ENCODE measurements around the gene LIN7A.

LIN7A gene

GRCh38 chr12:80924437-80924836 lies 13.3 kb downstream of the LIN7A start:
- no peak overlapping the region for H3K4me3 ChIP-seq (ENCODE audit: low read length, poor library complexity, severe bottlenecking)
- H3F3A ChIP-seq (ENCODE audit: low read depth): no peaks in the 10 kb centered on the region
- no peaks in the 10 kb centered on the region for H3K79me2 ChIP-seq (ENCODE audit: insufficient read depth, low read length)
- no peaks in the 10 kb centered on the region for H3K9me2 ChIP-seq (replicated peaks; ENCODE audit: low read depth, low read length)
- H2AFZ ChIP-seq (ENCODE audit: low read length): no peak overlapping the region
- H4K20me1 ChIP-seq (ENCODE audit: insufficient read depth, low read length, poor library complexity, severe bottlenecking): no peaks in the 10 kb centered on the region
- H3K27me3 ChIP-seq (ENCODE audit: insufficient read depth, low read length, poor library complexity, severe bottlenecking): no peaks in the 10 kb centered on the region
- no peak for TF ChIP-seq EZH2phosphoT487 (IDR thresholded peaks at IDR 0.05; ENCODE audit: borderline replicate concordance)
- TF ChIP-seq CTCF (conservative IDR thresholded peaks at IDR 0.05; ENCODE audit: low read length): no peak
- no peak overlapping the region for H3K9ac ChIP-seq (ENCODE audit: low read depth, low read length, poor library complexity, severe bottlenecking)
- no peak overlapping the region for H3K4me2 ChIP-seq (ENCODE audit: low read depth, low read length, poor library complexity, severe bottlenecking)
- no peaks in the 10 kb centered on the region for H3K36me3 ChIP-seq (ENCODE audit: insufficient read depth, low read length)
- no peaks in the 10 kb centered on the region for H3K9me3 ChIP-seq (ENCODE audit: insufficient read depth, low read depth, low read length)
- H3K4me1 ChIP-seq (ENCODE audit: insufficient read depth, low read length, poor library complexity, severe bottlenecking): no peaks in the 10 kb centered on the region

- H3K36me3 ChIP-seq (ENCODE audit: insufficient read depth, low read length): no peaks in the 10 kb centered on the region
- TF ChIP-seq EZH2phosphoT487 (IDR thresholded peaks at IDR 0.05; ENCODE audit: borderline replicate concordance) (no peak), CTCF (conservative IDR thresholded peaks at IDR 0.05; ENCODE audit: low read length) (no peak)
Observed at GRCh38 chr12:80920006-80920405, 17.7 kb downstream of the LIN7A start.

GRCh38 chr12:80917651-80918050 lies 20.1 kb downstream of the LIN7A start:
- H4K20me1 ChIP-seq (ENCODE audit: insufficient read depth, low read length, poor library complexity, severe bottlenecking): no peaks in the 10 kb centered on the region
- H3K9me2 ChIP-seq (replicated peaks; ENCODE audit: low read depth, low read length): no peaks in the 10 kb centered on the region
- no peaks in the 10 kb centered on the region for H3K27me3 ChIP-seq (ENCODE audit: insufficient read depth, low read length, poor library complexity, severe bottlenecking)
- no peaks in the 10 kb centered on the region for H3F3A ChIP-seq (ENCODE audit: low read depth)
- H3K4me1 ChIP-seq (ENCODE audit: insufficient read depth, low read length, poor library complexity, severe bottlenecking): no peaks in the 10 kb centered on the region
- no peaks in the 10 kb centered on the region for H3K9me3 ChIP-seq (ENCODE audit: insufficient read depth, low read depth, low read length)
- H3K79me2 ChIP-seq (ENCODE audit: insufficient read depth, low read length): no peaks in the 10 kb centered on the region
- H3K4me2 ChIP-seq (ENCODE audit: low read depth, low read length, poor library complexity, severe bottlenecking): no peak overlapping the region
- no peak overlapping the region for H3K9ac ChIP-seq (ENCODE audit: low read depth, low read length, poor library complexity, severe bottlenecking)
- no peak overlapping the region for H2AFZ ChIP-seq (ENCODE audit: low read length)
- no peak overlapping the region for H3K4me3 ChIP-seq (ENCODE audit: low read length, poor library complexity, severe bottlenecking)
- H3K36me3 ChIP-seq (ENCODE audit: insufficient read depth, low read length): no peaks in the 10 kb centered on the region
- no peak for TF ChIP-seq CTCF (conservative IDR thresholded peaks at IDR 0.05; ENCODE audit: low read length)
- no peak for TF ChIP-seq EZH2phosphoT487 (IDR thresholded peaks at IDR 0.05; ENCODE audit: borderline replicate concordance)

More at GRCh38 chr12:80920006-80920405, 17.7 kb downstream of the LIN7A start:
- Histone ChIP-seq H3K9me3 (ENCODE audit: insufficient read depth, low read depth, low read length) (no peaks in the 10 kb centered on the region), H3K9ac (ENCODE audit: low read depth, low read length, poor library complexity, severe bottlenecking) (no peak overlapping the region), H3K4me2 (ENCODE audit: low read depth, low read length, poor library complexity, severe bottlenecking) (no peak overlapping the region), H4K20me1 (ENCODE audit: insufficient read depth, low read length, poor library complexity, severe bottlenecking) (no peaks in the 10 kb centered on the region), H2AFZ (ENCODE audit: low read length) (no peak overlapping the region), H3F3A (ENCODE audit: low read depth) (no peaks in the 10 kb centered on the region), H3K4me3 (ENCODE audit: low read length, poor library complexity, severe bottlenecking) (no peak overlapping the region), H3K4me1 (ENCODE audit: insufficient read depth, low read length, poor library complexity, severe bottlenecking) (no peaks in the 10 kb centered on the region), H3K9me2 (replicated peaks; ENCODE audit: low read depth, low read length) (no peaks in the 10 kb centered on the region), H3K27me3 (ENCODE audit: insufficient read depth, low read length, poor library complexity, severe bottlenecking) (no peaks in the 10 kb centered on the region), H3K79me2 (ENCODE audit: insufficient read depth, low read length) (no peaks in the 10 kb centered on the region)
